RPMI7951 (cell line): ENCODE measurements around the gene NOL4L. TPM values are rescaled to one million over a fixed set of nuclear protein-coding genes. Genes with fewer than 3 reads are reported as not detected.
A peak's percentile ranks its signal among the peaks of the same experiment; 100 is the strongest.

Experiments
- DNase-seq: peaks from one replicate; pipeline ENCODE4 v3.0.0-alpha.2; 2012; ENCODE audit warnings: low read depth
- total RNA-seq: library from RNA; depleted of rRNA; stranded (reverse); fragments of >200 nt; shearing (Covaris generic); gene quantifications from 2 replicates; pipeline ENCODE4 v1.2.3, GENCODE V29; 2014

Gene NOL4L
- total RNA-seq, 1 experiment from 2014 or later: 8.7 TPM

- no peak for DNase-seq
These were observed 29.2 kb upstream of the NOL4L start for GRCh38 chr20:32614303-32614702.

- no peak for DNase-seq
These were observed 28.3 kb upstream of the NOL4L start for GRCh38 chr20:32613192-32614053.

DNA sequence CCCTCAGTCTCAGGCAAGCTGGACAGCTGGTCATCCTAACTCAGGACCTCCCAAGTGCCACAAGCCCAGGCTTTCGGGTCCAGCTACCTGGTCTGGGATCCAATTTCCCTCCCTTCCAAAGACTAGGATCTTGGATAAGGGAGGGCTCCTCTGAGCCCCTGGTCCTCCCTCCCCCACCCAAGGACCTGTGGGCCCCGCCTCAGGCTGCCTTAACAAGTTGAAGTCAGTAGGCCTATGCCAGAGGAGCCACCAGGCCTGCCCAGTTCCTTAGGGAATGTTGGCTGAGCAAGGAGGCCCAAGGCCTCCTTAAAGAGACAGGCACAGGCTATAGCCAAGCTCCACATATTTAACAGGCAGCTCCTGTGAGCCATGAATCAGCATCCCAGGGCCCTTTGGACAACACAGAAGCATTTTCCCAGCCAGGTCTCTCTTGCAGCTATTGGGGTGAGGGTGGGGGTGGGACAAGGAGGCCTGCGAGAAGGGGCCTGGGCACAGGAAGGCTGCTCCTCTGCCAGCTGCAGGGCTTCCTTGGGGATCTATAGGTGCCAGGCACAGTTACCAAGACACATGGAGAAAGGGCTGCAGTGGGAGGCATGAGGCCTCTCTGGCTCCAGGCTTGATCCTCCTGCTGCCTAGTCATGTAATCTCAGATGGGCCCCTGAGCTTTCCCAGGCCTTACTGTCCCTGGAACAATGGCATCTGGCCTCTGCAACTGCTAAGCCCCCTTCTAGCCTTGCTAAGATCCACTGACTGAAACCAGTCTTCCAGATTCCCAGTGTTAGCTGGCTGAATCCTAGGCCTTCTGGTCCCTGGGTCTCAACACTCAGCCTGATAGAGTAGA lies 27.4 kb upstream of the NOL4L start:
- no peak for DNase-seq

- no peak for DNase-seq
These were observed 26.7 kb upstream of the NOL4L start for GRCh38 chr20:32611868-32612267.

DNA sequence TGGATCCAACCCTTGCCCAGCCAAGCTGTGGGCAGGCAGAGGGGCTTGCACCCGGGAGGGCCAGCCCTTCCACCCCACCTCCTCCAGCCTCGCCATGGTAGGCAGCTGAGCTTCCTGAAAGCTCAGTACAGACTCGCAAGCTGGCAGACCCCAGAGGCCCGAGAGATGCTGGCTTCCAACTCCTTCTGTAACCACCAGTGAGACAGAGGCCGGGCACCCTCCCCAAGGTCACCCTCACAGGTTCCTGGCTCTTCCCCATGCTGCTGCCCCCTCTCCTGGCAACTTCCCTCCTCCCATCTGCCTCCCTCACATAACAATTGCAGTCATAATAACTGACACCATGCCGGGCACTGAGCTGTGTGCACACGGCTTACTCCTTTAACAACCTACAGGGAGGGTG lies 26.2 kb upstream of the NOL4L start:
- no peak for DNase-seq

DNA sequence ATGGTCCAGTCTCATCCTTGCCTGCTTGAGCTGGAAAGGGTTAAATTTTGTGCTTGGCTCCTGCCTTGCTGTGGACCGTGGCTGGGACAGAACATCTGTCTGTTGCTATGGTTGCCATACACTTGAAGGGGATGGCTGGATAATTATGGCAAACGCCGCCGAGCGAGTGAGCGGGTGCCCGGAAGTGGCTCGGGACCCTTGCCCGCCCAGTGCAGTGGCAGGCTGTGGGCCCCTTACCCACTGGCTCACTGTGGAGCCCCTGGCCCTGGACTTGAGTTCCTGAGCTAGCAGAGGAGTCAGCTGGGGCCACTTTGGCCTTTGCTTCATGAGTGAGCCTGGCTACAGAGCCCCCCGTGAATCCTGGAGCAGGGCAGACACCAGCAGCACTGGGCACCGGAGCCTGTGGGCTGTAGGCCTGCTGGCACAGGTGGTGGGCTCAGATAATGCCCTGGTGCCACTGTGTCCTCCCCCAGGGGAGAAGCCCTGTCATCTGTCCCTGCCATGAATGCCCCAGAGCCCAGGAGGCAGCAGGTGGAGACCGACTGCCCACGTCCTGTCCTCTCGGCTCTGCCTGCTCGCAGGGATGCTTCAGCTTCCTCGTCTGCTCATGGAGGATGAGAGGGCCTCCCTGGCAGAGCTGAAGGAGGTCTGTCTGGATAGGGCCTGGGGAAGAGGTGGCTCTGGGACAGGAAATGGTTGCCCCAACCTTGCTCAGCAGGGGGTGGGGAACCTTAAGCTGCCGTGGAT lies 25.5 kb upstream of the NOL4L start:
- no peak for DNase-seq

- no peak for DNase-seq
These were observed 24.9 kb upstream of the NOL4L start for GRCh38 chr20:32609993-32610392.

GRCh38 chr20:32609111-32609773 lies 24.1 kb upstream of the NOL4L start:
- DNase-seq: no peak

DNA sequence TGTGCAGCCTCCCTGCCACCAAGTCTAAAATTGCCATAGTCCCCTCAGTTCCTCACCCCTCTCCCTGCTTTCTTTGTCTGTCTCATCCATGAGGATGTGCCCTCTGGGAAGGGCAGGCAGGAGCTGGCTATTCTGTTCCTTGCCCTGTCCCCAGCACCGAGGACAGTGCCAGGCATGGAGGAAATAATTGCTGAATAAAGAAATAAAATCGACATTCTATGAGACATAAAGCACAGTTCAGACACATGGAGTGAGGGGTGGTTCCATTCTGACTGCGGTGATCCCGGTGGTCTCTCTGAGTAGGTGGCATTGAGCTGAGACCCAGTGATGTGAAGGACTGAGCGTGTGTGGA lies 23.5 kb upstream of the NOL4L start:
- DNase-seq: no peak

DNA sequence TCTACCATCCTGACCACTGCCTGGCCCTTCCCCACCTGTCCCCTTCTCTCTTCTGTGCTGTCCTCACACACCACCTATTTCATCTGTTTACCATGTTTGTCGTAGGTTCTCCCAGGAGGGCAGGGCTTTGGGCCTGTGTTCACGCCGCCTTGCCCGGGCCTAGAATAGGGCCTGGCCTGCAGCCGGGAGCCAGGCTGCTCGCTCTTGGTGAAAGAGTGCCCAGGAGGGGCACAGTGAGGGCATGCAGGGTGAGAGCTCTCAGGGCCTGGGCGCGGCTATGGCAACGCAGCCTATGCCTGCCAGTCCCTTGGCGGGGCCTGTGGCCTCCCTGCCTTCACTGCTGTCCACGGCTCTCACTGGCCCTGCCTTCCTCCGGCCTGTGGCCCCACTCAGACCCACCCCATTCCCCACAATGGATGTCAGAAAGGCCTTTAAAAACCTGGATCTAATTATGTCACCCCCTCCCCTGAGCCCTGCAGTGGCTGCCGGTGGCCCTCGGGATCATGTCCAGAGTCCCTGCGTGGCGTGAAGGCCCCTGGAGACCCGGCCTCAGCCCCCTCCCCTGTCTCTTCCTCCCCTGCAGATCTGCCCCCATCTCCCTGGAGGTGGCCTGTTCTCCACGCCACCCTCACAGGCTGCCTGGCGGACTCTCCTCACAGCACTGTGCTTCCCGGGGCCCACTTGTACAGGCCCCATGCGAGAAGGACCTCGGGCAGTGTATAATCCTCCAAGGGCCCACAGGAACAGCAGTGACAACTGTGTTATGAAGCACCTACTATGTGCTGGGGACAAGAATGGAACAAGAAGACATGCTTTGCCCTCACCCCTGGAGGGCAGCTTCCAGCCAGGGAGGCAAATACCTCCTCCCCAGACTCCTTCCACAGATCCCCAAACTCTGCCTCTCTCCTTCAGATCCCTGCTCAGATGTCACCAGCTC lies 22.9 kb upstream of the NOL4L start:
- DNase-seq: no peak

DNA sequence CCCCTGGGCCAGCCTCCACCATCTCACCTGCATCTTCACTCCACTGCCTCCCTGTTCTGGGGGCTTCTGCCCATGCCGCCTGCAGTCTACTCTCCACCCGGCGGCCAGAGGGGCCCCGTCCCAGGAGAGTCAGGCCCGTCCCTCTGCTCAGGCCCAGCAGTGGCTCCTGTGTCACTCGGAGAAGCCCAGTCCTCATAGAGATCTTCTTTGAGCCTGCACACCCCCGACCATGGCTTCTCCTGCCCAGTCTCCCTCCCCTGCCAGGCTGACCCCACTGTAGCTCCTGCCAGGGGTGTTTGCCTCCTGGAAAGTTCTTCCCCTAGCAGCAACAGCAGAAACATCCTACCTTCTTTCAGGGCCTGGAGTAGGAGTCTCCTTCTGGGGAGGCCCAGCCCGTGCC lies 22.2 kb upstream of the NOL4L start:
- DNase-seq: no peak

DNA sequence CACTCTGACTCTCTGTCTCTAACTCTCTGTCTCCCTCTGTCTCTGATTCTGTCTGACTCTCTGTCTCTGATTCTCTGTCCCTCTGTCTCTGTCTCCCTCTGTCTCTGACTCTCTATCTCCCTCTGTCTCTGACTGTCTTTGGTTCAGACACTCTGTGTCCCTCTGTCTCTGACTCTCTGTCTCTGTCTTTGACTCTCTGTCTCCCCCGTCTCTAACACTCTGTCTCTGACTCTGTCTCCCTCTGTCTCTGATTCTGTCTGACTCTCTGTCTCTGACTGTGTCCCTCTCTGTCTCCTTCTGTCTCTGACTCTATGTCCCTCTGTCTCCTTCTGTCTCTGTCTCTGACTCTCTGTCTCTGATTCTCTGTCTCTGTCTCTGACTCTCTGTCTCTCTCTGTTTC lies 21.7 kb upstream of the NOL4L start:
- no peak for DNase-seq

DNA sequence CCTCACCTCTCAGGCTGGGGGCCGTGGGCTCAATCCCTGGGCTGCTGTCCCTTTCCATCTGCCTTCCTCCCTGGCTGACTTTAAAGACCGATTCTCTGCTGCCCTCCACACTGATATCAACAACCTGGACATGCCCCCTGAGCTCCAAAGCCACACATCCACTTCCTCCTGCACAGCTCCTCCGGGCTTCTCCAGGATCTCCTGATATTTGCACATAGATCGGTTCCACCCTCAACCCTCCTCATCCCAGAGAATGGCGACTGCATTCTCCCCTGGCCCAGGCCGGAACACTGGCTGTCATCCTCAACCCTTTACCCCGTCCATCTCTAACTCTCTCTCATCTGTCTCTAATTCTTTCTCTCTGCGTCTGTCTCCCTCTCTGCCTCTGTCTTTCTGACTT lies 21.0 kb upstream of the NOL4L start:
- no peak for DNase-seq

GRCh38 chr20:32605167-32605656 lies 20.1 kb upstream of the NOL4L start:
- DNase-seq: no peak

DNA sequence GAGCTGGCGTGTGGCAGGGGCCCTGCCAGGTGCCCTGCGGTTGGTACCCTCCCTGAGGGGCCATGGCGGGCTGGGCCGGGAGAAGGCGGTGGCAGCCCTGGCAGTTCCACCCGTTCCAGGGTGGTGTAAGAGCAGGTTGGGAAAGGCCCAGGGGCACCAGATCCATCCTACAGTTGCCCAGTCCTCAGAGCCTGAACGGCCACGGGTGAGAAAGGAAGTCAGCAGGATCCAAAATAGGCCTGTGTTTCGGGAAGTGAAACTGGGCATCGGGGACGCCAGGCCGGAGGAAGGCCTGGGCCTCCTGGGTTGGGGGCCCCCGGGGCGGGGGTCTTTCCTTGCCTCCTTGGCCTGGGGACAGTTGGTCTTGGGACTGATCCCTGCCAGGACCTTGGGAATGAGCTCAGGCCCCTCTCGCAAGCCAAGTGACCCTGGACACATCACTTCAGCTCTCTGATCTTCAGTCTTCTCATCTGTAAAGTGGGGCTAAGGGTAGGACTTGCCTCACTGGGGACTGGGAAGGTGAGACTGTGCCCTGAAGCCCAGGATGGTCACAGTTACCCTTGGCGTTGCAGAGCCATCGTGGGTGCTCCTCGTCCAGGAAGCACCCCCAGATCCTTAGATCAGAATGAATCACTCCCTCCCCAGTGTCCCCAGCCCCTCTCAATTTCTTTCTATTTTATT lies 18.1 kb upstream of the NOL4L start:
- no peak for DNase-seq

DNA sequence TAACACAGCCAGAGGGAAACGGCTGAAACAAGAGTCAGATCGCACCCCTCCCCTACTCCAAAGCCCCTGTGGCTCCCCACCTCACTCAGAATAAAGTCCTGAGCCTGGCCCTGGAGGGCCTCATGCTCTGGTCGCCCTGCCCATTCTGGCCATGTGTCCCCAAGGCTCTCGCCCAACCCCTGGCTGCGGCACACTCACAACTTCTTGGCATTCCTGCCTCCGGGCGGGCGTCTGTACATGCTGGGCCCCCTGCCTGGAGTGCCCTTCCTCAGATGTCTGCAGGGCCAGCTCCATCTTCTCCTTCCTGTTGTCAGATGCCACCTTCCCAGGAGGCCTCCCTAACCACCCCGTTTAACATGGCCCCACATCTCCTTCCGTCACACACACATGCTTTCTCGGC lies 17.1 kb upstream of the NOL4L start:
- DNase-seq: no peak

DNA sequence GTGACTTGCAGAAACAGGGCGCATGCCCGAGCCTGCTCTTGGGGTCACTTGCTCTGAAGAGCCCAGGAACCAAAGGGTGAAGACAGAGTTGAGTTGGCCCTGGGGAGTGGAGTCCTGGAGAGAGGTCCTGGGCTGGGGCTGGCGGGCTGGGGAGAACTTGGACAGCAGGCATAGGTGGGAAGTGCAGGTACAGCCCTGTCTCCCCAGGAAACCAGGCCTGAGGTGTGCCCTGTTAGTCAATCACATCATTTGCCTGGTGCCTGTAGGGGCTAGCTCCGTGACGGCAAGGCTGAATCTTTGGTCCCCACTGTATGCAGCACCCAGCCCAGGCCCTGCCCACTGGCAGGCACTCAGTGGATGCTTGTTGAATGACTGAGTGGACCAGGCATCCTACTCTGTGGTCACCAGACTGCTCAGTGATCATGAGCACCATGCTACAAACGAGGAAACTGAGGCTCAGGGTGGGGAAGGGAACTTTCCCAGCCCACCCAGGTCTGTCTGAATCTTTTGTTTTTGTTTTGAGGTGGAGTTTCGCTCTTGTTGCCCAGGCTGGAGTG lies 15.6 kb upstream of the NOL4L start:
- no peak for DNase-seq

DNA sequence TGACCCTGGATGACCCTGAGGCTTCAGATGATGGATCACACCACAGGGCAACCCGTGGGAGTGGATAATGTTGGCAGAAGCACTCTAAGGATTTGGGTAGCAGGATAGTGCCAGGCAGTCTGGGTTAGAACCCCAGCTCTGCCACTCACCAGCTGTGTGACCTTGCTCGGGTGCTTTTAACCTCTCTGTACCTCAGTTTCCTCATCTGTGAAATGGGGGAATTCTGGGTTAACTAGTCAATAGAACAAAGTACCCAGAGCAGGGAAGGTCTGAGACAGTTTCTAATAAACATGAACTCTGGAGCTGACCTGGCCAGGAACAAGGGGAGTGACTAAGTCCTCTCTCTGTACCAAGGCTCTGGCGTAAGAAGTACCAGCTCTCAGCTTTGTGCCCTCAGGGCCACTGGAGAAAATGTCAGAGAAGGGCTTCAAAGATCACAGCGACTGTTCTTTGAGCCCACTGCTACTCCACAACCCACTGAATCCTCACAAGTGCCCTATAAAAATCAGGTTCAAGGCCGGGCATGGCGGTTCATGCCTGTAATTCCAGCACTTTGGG lies 14.7 kb upstream of the NOL4L start:
- peak; percentile 24 for DNase-seq

- DNase-seq: no peak
These were observed 13.5 kb upstream of the NOL4L start for GRCh38 chr20:32598606-32599005.
